HEK293 (cell line): ENCODE measurements around the gene BPIFA2.

Experiments used
- CTCF ChIA-PET: fragments of 350-600 bp; formaldehyde crosslinking; extraction: SDS; loops from one replicate; lab custom pipeline; 2021; ENCODE audit warnings: antibody characterized with exemption; lab: Yijun Ruan, JAX
- POLR2A ChIA-PET: fragments of 300-600 bp; formaldehyde crosslinking; extraction: SDS; loops from one replicate; lab custom pipeline; 2020; ENCODE audit warnings: antibody characterized with exemption, inconsistent platforms; lab: Yijun Ruan, JAX
- H3K27ac ChIP-seq: fragments of 200-500 bp; sonication (Bioruptor generic); 2 replicates; pipeline ENCODE4 v1.5.1; 2014; ENCODE audit warnings: low read depth, low read length, control low read depth, inconsistent platforms; ENCODE audit errors: extremely low read depth
- H3K36me3 ChIP-seq, 2 experiments: fragments of 200-500 bp in 1 of 2; sonication (Bioruptor generic) in 1 of 2; 1 replicate in 1 of 2; 2 replicates in 1 of 2; pipeline ENCODE4 v1.5.1; 2014 to 2017; ENCODE audit warnings: inconsistent platforms in 2 of 2, low read length in 2 of 2; ENCODE audit not compliant: control insufficient read depth in 2 of 2, insufficient read depth in 1 of 2
- H3K4me1 ChIP-seq: fragments of 200-500 bp; sonication (Bioruptor generic); 2 replicates; pipeline ENCODE4 v1.5.1; 2014; ENCODE audit warnings: mild to moderate bottlenecking, low read length, inconsistent platforms; ENCODE audit not compliant: control insufficient read depth, insufficient read depth
- H3K4me3 ChIP-seq: 2 replicates; pipeline ENCODE4 v1.5.1; 2011; ENCODE audit warnings: low read depth, mild to moderate bottlenecking, control low read depth, low read length, moderate library complexity
- H3K9me3 ChIP-seq: fragments of 200-500 bp; sonication (Bioruptor generic); 2 replicates; pipeline ENCODE4 v1.5.1; 2014; ENCODE audit warnings: low read depth, low read length, inconsistent platforms; ENCODE audit not compliant: control insufficient read depth, insufficient read depth
- HOXA7 ChIP-seq: sonication (generic); formaldehyde crosslinking; IDR thresholded peaks from 2 replicates; pipeline ENCODE4 v1.8.1; 2022; ENCODE audit warnings: missing genetic modification reagents, borderline replicate concordance
- HOXC10 ChIP-seq: sonication (generic); formaldehyde crosslinking; IDR thresholded peaks from 2 replicates; pipeline ENCODE4 v1.8.1; 2023; ENCODE audit warnings: mild to moderate bottlenecking, missing genetic modification reagents
- INSM2 ChIP-seq: fragments of 450-650 bp; formaldehyde crosslinking; IDR thresholded peaks from 2 replicates; pipeline ENCODE4 v1.5.1; 2016; ENCODE audit warnings: missing biosample characterization, missing genetic modification characterization
- PRDM2 ChIP-seq: fragments of 450-650 bp; formaldehyde crosslinking; IDR thresholded peaks from 2 replicates; pipeline ENCODE4 v1.5.1; 2016; ENCODE audit warnings: missing biosample characterization, missing genetic modification characterization, borderline replicate concordance
- ZBTB20 ChIP-seq: fragments of 450-650 bp; formaldehyde crosslinking; IDR thresholded peaks from 2 replicates; pipeline ENCODE4 v1.5.1; 2016; ENCODE audit warnings: missing biosample characterization, missing genetic modification characterization
- ZNF169 ChIP-seq: fragments of 450-650 bp; formaldehyde crosslinking; IDR thresholded peaks from 2 replicates; pipeline ENCODE4 v1.5.1; 2016; ENCODE audit warnings: missing biosample characterization, missing genetic modification characterization
- ZNF239 ChIP-seq: fragments of 450-650 bp; formaldehyde crosslinking; IDR thresholded peaks from 2 replicates; pipeline ENCODE4 v1.5.1; 2016; ENCODE audit warnings: missing biosample characterization, missing genetic modification characterization
- ZNF350 ChIP-seq: fragments of 450-650 bp; formaldehyde crosslinking; IDR thresholded peaks from 2 replicates; pipeline ENCODE4 v1.5.0; 2017; ENCODE audit warnings: missing biosample characterization, mild to moderate bottlenecking, missing genetic modification characterization
- ZNF354C ChIP-seq: fragments of 450-650 bp; formaldehyde crosslinking; IDR thresholded peaks from 2 replicates; pipeline ENCODE4 v1.5.1; 2016; ENCODE audit warnings: missing biosample characterization, missing genetic modification characterization, low read depth, borderline replicate concordance
- ZNF366 ChIP-seq: fragments of 450-650 bp; formaldehyde crosslinking; conservative IDR thresholded peaks from 2 replicates; pipeline ENCODE4 v1.5.1; 2016; ENCODE audit warnings: missing biosample characterization, missing genetic modification characterization
- ZNF449 ChIP-seq: fragments of 450-650 bp; formaldehyde crosslinking; IDR thresholded peaks from 2 replicates; pipeline ENCODE4 v1.5.1; 2017; ENCODE audit warnings: missing biosample characterization, mild to moderate bottlenecking, missing genetic modification characterization, moderate library complexity
- ZNF530 ChIP-seq: fragments of 450-650 bp; formaldehyde crosslinking; IDR thresholded peaks from 2 replicates; pipeline ENCODE4 v1.5.1; 2016; ENCODE audit warnings: low read depth, missing biosample characterization, missing genetic modification characterization
- ZNF596 ChIP-seq: fragments of 450-650 bp; IDR thresholded peaks from 2 replicates; pipeline ENCODE4 v1.5.0; 2018; ENCODE audit warnings: missing biosample characterization, mild to moderate bottlenecking, missing genetic modification characterization, moderate library complexity
- ZNF610 ChIP-seq: fragments of 450-650 bp; formaldehyde crosslinking; IDR thresholded peaks from 2 replicates; pipeline ENCODE4 v1.5.1; 2016; ENCODE audit warnings: missing biosample characterization, missing genetic modification characterization, borderline replicate concordance
- ZNF621 ChIP-seq: fragments of 450-650 bp; formaldehyde crosslinking; IDR thresholded peaks from 2 replicates; pipeline ENCODE4 v1.5.1; 2017; ENCODE audit warnings: missing biosample characterization, missing genetic modification characterization
- ZNF626 ChIP-seq: fragments of 450-650 bp; sonication (Bioruptor Pico); formaldehyde crosslinking; IDR thresholded peaks from 2 replicates; pipeline ENCODE4 v1.5.1; 2018; ENCODE audit warnings: missing biosample characterization, missing genetic modification characterization, inconsistent platforms
- ZNF707 ChIP-seq: fragments of 450-650 bp; formaldehyde crosslinking; IDR thresholded peaks from 2 replicates; pipeline ENCODE4 v1.5.1; 2016; ENCODE audit warnings: missing biosample characterization, missing genetic modification characterization
- ZNF776 ChIP-seq: fragments of 450-650 bp; formaldehyde crosslinking; IDR thresholded peaks from 2 replicates; pipeline ENCODE4 v1.5.0; 2017; ENCODE audit warnings: missing biosample characterization, missing genetic modification characterization, borderline replicate concordance
- ZNF791 ChIP-seq: fragments of 450-650 bp; formaldehyde crosslinking; IDR thresholded peaks from 2 replicates; pipeline ENCODE4 v1.5.1; 2016; ENCODE audit warnings: missing biosample characterization, missing genetic modification characterization
- TF ChIP-seq, protein P1 (sequence below): fragments of 450-650 bp; formaldehyde crosslinking; IDR thresholded peaks from 2 replicates; pipeline ENCODE4 v1.5.1; 2016; ENCODE audit warnings: missing biosample characterization, missing genetic modification characterization
- TF ChIP-seq, protein P2 (sequence below): fragments of 450-650 bp; formaldehyde crosslinking; IDR thresholded peaks from 2 replicates; pipeline ENCODE4 v1.5.1; 2017; ENCODE audit warnings: missing biosample characterization, missing genetic modification characterization
- TF ChIP-seq, protein P3 (sequence below): fragments of 450-650 bp; formaldehyde crosslinking; IDR thresholded peaks from 2 replicates; pipeline ENCODE4 v1.5.1; 2016; ENCODE audit warnings: missing biosample characterization, missing genetic modification characterization

BPIFA2 gene

GRCh38 chr20:33124261-33124660, 43.7 kb upstream of the BPIFA2 start:
- H3K27ac ChIP-seq, result no peak overlapping the region
- no peak for TF ChIP-seq ZNF610 (tag by site-specific recombination)
- no peak for TF ChIP-seq ZNF707 (tag by site-specific recombination)
- TF ChIP-seq INSM2 (tag by site-specific recombination), result no peak
- no peak for TF ChIP-seq ZNF354C (tag by site-specific recombination)
- TF ChIP-seq ZNF626 (tag by site-specific recombination), result no peak
- no peak for TF ChIP-seq PRDM2 (tag by site-specific recombination)
- TF ChIP-seq, protein P1, sequence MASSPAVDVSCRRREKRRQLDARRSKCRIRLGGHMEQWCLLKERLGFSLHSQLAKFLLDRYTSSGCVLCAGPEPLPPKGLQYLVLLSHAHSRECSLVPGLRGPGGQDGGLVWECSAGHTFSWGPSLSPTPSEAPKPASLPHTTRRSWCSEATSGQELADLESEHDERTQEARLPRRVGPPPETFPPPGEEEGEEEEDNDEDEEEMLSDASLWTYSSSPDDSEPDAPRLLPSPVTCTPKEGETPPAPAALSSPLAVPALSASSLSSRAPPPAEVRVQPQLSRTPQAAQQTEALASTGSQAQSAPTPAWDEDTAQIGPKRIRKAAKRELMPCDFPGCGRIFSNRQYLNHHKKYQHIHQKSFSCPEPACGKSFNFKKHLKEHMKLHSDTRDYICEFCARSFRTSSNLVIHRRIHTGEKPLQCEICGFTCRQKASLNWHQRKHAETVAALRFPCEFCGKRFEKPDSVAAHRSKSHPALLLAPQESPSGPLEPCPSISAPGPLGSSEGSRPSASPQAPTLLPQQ (tag by site-specific recombination), result no peak
- no peak for TF ChIP-seq ZNF350
- no peak for TF ChIP-seq ZNF791
- no peak for TF ChIP-seq ZNF776 (tag by site-specific recombination)
- CTCF ChIA-PET, result no interaction called here
- H3K4me1 ChIP-seq, result no peaks in the 10 kb centered on the region
- H3K4me3 ChIP-seq, result no peak overlapping the region
- POLR2A ChIA-PET, result no interaction called here
- no peaks in the 10 kb centered on the region for H3K9me3 ChIP-seq
- H3K36me3 ChIP-seq, result no peaks in the 10 kb centered on the region

DNA sequence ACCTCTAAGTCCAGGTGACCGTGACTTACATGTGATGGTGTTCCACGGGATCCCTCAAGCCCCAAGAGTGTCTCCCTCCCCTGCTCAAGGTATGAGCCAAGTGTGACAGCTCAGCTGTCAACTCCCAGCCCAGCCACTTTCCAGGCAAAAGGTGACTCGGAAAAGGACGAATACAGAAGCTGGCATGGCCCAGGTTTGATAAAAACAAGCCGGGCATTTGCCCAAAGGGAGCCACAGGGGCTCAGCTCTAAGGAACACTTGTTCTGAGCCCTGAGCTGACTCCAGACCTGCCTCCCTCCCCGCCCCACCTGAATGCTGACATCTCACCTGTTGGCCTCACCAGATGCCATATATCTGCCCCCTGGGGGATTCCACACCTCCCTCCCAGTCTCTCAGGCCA, 43.0 kb upstream of the BPIFA2 start:
- no peak overlapping the region for H3K27ac ChIP-seq
- no peaks in the 10 kb centered on the region for H3K9me3 ChIP-seq
- H3K4me3 ChIP-seq, result no peak overlapping the region
- H3K4me1 ChIP-seq, result no peaks in the 10 kb centered on the region
- no peaks in the 10 kb centered on the region for H3K36me3 ChIP-seq
- POLR2A ChIA-PET, result no interaction called here
- CTCF ChIA-PET, result no interaction called here
- TF ChIP-seq ZNF239 (no peak), ZNF366 (tag by site-specific recombination) (no peak), ZNF169 (tag by site-specific recombination) (no peak), ZNF449 (tag by site-specific recombination) (no peak), ZNF621 (no peak), HOXC10 (CRISPR knock-in tag) (no peak), ZBTB20 (tag by site-specific recombination) (no peak), HOXA7 (CRISPR knock-in tag) (no peak), ZNF596 (no peak), ZNF530 (tag by site-specific recombination) (no peak)
- TF ChIP-seq, protein P2, sequence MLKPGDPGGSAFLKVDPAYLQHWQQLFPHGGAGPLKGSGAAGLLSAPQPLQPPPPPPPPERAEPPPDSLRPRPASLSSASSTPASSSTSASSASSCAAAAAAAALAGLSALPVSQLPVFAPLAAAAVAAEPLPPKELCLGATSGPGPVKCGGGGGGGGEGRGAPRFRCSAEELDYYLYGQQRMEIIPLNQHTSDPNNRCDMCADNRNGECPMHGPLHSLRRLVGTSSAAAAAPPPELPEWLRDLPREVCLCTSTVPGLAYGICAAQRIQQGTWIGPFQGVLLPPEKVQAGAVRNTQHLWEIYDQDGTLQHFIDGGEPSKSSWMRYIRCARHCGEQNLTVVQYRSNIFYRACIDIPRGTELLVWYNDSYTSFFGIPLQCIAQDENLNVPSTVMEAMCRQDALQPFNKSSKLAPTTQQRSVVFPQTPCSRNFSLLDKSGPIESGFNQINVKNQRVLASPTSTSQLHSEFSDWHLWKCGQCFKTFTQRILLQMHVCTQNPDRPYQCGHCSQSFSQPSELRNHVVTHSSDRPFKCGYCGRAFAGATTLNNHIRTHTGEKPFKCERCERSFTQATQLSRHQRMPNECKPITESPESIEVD (tag by site-specific recombination), result no peak
- TF ChIP-seq, protein P3, sequence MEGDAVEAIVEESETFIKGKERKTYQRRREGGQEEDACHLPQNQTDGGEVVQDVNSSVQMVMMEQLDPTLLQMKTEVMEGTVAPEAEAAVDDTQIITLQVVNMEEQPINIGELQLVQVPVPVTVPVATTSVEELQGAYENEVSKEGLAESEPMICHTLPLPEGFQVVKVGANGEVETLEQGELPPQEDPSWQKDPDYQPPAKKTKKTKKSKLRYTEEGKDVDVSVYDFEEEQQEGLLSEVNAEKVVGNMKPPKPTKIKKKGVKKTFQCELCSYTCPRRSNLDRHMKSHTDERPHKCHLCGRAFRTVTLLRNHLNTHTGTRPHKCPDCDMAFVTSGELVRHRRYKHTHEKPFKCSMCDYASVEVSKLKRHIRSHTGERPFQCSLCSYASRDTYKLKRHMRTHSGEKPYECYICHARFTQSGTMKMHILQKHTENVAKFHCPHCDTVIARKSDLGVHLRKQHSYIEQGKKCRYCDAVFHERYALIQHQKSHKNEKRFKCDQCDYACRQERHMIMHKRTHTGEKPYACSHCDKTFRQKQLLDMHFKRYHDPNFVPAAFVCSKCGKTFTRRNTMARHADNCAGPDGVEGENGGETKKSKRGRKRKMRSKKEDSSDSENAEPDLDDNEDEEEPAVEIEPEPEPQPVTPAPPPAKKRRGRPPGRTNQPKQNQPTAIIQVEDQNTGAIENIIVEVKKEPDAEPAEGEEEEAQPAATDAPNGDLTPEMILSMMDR (tag by site-specific recombination), result no peak
